DMS53 treated with DMSO at 0.1 percent for 48 hours (cell line): ENCODE data around the gene RAB4A.

Experiments used
- DNase-seq: peaks from one replicate; lab custom pipeline; 2025; ENCODE audit not compliant: unreplicated experiment; lab: John Stamatoyannopoulos, UW

RAB4A gene

DNA sequence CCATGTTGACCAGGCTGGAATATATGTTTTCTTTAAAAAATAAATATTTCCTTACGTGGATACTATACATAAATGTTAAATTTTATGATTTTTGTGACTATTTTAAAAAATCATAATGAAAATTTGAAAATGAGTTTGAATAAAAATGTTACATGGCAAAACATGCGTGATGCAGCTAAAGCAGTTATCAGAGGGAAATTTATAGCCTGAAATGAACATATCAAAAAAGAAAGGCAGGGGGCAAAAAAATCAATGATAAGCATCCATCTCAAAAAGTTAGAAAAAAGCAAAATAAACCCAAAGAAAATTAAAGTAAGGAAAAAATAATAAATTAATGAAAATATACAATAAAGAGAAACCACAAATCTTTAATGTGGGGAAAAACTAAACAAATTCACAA is 63.4 kb downstream of the RAB4A start:
- no peak for DNase-seq

DNA sequence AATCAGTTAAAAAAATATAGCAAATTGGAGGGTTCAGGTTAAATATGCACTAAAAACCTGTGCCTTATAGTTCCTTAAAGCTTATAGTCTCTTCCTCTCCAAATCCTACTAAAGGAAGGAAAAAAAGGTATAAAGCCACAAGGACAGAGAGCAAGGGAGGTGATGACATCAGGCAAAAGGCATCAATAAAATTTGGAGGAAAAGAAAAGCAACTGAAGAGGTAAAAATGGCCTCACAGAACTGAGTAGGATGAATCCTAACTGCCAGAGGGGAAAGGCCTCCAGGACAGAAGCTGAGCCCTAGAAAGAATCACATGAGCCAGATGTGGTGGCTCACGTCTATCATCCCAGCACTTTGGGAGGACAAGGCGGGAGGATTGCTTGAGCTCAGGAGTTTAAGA is 63.8 kb downstream of the RAB4A start:
- no peak for DNase-seq

DNA sequence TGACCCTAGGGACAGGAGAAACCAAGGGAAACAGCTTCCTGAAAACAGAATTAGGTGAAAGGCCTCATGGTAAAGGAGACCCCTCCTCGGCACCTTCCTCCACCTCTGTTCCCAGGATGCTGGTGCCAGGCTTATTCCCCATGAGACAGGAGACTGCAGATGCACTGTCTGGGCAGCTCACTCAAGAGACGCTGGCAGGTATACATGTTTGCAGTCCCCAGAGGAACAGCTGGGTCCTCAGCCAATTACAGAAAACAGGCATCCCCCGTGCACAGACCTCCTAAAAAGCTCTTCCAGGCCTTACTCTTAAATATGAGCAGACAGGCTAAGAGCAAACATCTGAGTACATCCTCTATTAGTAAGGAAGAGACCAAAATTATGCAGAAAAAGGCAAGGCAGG is 65.4 kb downstream of the RAB4A start:
- no peak for DNase-seq

DNA sequence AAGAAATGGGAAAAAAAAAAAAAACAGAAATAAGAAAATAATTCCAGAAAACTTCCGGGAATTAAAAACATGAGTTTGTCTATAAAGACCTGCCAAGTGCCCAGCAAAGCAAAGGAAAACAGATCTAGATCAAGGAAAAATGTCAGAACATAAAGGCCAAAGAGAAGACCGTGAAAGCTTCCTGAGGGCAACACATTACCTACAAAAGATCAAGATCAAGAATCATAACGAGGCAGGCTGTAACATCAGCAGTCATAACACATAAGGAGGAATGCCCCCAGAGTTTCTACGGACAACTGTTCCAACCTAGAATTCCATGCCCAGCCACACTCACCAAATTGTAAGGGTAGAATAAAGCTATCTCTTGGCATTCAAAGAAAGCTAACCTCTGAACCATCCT is 68.2 kb downstream of the RAB4A start:
- no peak for DNase-seq

DNA sequence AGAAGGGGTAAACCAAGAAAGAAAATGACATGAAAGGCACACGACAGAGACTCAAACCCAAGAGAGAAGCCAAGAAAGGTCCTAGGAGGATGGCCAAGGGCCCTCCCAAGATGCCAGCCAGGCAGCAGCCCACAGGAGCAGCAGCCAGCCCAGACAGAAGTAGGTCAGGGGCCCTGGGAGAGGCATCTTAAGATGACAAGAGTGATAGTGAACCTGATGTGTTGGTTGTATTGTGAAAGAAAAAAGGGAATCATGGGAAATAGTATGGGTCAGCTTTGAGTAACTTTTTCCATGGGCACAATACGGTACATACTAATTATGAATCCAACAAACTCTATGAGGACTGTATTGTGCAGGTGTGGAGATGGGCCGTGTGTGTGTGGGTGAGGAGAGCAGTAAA is 68.6 kb downstream of the RAB4A start:
- DNase-seq: no peak

DNA sequence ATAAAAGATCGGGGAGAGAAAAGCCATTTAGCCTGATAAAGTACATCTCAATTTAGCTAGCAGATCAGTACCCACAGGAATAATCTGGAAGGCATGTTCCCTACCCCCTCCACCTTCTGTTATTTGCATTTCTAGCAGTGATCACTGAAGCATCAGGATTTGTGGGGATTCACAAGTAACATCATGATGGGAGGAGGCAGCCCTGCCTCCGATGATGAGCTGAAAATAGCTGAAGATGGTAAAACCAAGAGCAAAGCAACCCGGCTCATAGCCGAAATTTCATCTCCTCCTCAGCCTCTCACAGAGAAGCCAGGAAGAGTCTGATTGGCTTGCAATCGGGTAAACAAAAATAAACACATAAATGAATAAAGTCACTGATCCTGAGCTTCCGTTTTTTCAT is 69.6 kb downstream of the RAB4A start:
- DNase-seq: no peak

DNA sequence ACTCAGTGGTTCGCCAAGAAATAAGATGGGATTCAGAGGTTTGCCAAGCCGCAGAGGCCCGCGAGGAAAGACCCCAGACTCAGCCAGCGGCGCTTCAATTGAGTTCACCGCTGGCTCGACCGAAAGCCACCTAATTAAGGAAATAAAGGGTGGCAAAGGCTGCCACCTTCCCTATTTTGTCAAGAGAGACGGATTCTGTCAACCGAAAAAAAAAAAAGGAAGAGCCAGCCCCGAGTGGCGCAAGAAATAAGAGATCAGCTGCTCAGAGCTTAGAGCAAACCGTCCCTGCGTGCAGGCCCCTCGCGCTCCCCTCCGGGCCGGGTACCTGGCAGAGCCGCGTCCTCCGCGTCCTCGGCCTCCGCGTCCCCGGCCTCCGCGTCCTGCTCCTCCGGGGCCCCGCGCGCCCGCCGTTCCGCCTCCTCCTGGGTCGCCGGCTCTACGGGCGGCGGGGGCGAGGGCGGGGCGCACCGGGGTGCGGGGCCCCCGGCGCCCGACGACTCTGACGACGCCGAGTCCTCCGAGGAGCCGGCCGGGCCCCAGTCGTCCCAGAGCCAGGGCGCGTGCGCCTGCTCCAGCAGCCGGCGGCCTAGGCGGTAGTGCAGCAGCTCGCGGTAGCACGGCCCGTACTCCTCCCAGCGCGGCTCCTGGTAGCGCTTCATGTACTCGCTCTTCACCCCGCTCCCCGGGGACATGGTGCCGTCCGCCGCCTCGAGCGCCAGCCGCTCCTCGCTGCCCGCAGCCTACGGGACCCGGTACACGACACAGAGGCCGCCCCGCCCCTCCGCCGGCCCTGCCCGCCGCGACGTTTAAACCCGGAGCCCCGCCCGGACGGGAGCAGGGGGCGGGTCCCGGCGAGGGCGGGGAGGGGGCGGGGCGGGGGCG is 71.1 kb downstream of the RAB4A start:
- DNase-seq: peak; percentile 62

DNA sequence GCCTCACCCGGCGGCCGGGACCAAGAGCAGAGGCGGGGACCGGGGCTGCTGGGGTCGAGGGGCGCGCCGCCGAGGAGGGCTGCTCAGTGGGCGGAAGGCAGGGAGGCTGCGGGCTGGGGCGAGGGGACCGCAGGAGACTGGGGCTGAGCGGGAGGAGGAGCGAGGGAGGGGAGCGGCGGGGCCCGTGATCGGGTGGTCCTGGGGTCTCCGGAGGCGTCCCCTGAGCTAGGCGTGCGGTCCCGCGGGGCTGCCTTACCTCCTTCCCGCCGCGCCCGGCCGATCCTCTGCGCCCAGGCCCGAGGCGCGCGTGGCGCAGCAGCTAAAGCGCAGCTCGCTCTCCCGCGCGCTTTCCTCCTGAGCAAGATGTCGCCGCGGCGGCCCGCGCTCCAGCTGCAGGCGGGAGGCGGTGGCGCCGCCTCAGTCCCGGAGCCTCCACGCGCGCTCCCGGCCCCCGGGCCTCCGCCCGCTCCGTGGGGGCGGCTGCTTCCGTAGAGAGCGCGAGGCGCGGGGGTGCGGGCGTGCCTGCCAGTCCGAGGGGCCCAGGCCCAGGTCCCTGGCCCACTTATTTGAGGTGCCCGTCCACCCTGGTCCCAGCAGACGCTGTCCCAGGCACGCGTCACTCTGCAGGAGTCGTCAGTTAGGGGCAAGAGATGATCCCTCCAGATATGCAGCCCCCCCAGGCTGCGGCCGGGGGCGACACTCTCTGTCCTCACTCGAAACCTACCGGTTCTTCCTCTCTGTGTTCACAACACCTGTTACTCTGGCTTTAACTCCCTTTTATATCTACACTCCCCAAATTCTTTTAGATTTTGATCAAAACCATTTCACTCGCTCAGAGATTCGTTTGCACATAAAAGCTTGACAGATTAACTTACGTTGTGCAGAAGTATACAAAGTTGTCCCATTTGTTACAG is 72.0 kb downstream of the RAB4A start, which contains the start of gene CCSAP:
Gene CCSAP, minus strand, starts transcription at position 392 of the 914 bp plus-strand sequence. CDS start 582 bp downstream, outside the sequence.
- DNase-seq: peak; percentile 69

DNA sequence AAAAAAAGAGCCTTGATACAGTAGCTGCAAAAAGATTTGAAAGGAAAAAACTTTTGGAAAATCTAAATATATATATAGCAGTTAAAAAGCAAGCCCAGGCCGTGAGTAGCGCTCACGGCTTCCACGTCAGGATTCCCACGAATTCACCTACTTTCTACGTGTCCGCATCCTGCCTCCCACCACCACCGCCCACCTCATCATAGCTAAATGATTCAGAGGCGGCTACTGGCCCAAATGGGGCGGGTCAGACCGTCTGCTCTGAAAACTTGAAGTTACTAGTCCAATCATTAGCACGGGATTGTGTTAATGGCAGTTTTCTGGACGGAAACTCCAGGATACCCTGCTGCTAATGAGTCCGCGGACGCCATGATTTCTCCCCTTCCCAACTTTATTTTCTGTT is 73.2 kb downstream of the RAB4A start:
- no peak for DNase-seq

DNA sequence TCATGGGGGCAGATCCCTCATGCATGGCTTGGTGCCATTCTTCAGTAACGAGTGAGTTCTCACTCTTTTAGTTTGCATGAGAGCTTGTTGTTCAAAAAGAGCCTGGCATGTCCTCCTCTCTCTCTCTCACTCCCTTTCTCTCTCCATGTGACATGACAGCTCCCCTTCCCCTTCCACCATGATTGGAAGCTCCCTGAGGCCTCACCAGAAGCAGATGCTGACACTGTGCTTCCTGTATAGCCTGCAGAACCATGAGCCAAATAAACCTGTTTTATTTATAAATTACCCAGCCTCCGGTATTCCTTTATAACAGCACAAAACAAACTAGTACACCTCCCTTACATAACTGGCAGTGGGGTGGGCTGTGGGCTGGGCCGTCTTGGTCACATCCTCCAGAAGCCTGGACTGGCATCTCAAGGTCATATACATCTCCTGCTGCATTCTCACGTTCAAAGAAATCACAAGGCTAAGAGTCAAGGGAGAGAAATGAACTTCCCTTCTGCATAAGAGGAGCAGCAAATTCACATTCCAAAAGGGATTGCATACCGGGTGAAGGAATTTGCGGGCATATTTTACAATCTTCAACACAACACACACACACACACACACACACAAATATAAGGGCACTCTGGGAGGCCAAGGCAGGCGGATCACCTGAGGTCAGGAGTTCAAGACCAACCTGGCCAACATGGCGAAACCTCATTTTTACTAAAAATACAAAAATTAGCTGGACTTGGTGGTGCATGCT is 74.2 kb downstream of the RAB4A start:
- DNase-seq: no peak

DNA sequence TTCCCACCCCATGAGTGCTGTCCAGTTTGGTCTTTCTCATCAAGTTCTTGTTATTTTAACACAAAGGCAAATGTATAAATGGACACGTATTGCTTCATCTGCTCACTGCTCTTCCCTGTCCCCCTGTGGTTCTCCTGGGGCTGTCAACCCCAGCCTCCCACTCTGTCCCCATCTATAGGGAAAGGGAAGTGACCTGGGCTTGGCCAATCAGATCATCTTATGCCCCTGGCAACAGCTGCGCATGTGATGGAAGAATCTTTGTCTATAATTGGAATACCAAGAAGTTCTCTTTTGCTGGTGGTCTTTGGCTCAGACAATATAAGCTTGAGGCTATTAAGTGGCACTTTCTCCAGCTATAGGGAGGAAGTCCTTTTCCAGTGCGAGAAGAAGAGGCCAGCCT is 76.6 kb downstream of the RAB4A start:
- DNase-seq: no peak

DNA sequence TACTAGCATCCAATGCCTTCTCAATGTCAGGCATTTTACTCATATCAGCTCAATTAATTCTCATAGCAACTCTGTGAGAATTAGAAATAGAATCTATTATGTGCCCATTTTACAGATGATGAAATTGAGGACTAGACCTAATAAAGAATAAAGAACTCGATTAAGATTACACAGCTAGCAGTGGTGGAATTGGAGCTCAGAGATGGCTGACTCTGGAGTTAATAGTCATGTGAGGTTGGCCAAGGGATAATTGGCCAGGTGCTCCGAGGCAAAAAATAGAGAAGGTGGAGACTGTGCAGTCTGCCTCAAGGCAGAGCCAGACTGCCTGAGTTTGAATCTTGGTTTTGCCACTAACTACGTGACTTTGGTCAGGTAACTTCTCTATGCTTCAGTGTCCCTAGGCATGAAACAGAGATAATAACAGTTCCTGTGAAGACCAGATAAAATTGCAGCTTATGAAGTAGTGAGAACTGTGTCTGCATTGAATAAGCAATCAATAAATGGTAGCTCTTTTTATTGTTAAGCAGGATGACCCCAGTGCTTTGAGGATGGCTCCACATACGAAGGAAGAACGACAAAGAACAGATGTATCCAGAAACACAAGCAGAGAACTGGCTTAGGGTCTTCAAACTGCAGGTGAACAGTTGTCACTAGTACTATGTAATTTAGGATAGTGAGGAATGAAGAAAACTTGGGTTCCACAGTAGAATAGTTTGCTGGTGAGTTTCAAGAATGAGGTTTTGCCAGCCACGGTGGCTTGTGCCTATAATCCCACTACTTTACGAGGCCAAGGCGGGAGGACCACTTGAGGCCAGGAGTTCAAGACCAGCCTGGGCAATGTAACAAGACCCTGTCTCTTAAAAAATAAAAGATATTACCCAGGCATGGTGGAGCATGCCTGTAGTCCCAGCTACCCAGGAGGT is 78.8 kb downstream of the RAB4A start:
- no peak for DNase-seq

DNA sequence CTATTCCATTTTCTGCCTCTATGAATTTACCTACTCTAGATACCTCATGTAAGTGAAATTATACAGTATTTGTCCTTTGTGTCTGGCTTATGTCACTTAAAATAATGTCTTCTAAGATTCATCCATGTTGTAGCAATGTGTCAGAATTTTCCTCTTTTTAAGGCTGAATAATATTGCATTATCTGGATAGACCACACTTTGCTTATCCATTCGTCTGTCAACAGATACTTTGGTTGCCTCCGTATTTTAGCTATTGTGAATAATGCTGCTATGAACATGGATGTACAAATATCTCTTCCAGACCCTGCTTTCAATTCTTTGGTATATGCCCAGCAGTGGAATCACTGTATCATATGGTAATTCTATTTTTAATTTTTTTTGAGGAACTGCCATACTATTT is 82.1 kb downstream of the RAB4A start:
- no peak for DNase-seq

DNA sequence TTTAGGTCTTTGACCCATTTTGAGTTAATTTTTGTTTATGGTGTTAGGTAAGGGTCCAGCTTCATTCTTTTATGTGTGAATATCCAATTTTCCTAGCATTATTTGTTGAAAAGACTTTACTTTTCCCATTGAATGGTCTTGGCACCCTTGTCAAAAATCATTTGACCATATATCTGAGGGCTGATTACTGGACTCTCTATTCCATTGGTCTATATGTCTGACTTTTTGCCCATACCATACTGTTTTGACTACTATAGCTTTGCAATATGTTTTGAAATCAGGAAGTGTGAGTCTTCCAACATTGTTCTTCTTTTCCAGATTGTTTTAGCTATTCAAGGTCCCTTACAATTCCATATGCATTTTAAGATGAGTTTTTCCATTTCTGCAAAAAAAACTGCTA is 83.3 kb downstream of the RAB4A start:
- no peak for DNase-seq
